CD4-positive, CD25-positive, alpha-beta regulatory T cell (primary cell): Measurements from ENCODE around the gene TRDMT1. TPM values are rescaled to one million over a fixed set of nuclear protein-coding genes. Genes with fewer than 3 reads are reported as not detected.

Experiments used
- ATAC-seq, 2 donors: fragments of 150-1000 bp; cut with Tn5 transposase; one replicate each; pipeline ENCODE4 v1.10.0; 2021; ENCODE audit warnings: low read depth in 2 of 2, moderate number of reproducible peaks in 2 of 2, moderate library complexity in 1 of 2
- DNase-seq, 3 donors: peaks; one replicate each; pipeline versions ENCODE4 v3.0.0 to v3.0.0-alpha.2; 2012 to 2022; ENCODE audit warnings: mixed read lengths in 1 of 3
- H3K27ac ChIP-seq: one replicate; pipeline ENCODE4 v1.7.0; 2013; ENCODE audit warnings: mild to moderate bottlenecking, low read length; ENCODE audit not compliant: insufficient read depth, poor library complexity, severe bottlenecking
- H3K27me3 ChIP-seq: one replicate; pipeline ENCODE4 v1.7.0; 2013; ENCODE audit warnings: low read length; ENCODE audit not compliant: control insufficient read depth, insufficient read depth
- H3K36me3 ChIP-seq: one replicate; pipeline ENCODE4 v1.7.0; 2013; ENCODE audit warnings: mild to moderate bottlenecking, low read length, moderate library complexity; ENCODE audit not compliant: control insufficient read depth, insufficient read depth
- H3K4me1 ChIP-seq: 2 replicates; pipeline ENCODE4 v1.7.0; 2013; ENCODE audit warnings: mild to moderate bottlenecking, low read length; ENCODE audit not compliant: insufficient read depth, control insufficient read depth, poor library complexity, severe bottlenecking
- H3K4me3 ChIP-seq: one replicate; pipeline ENCODE4 v1.7.0; 2013; ENCODE audit warnings: low read depth, mild to moderate bottlenecking, low read length, moderate library complexity
- H3K9me3 ChIP-seq, 2 experiments: 1 replicate in 1 of 2; 2 replicates in 1 of 2; pipeline ENCODE4 v1.7.0; 2013; ENCODE audit warnings: low read length in 2 of 2, mild to moderate bottlenecking in 1 of 2, moderate library complexity in 1 of 2; ENCODE audit not compliant: control insufficient read depth in 2 of 2
- H3K27ac Mint-ChIP-seq, 3 donors: one replicate each; pipeline ENCODE4 v1.8.0; 2020 to 2022; ENCODE audit warnings: mild to moderate bottlenecking in 3 of 3, mixed read lengths in 3 of 3, moderate library complexity in 2 of 3
- H3K27me3 Mint-ChIP-seq: one replicate; pipeline ENCODE4 v1.8.0; 2022; ENCODE audit warnings: mild to moderate bottlenecking, mixed read lengths
- H3K36me3 Mint-ChIP-seq: one replicate; pipeline ENCODE4 v1.8.0; 2020; ENCODE audit warnings: mixed read lengths
- H3K4me1 Mint-ChIP-seq, 4 donors: one replicate each; pipeline ENCODE4 v1.8.0; 2020 to 2022; ENCODE audit warnings: mixed read lengths in 4 of 4, mild to moderate bottlenecking in 1 of 4
- H3K4me3 Mint-ChIP-seq, 4 donors: one replicate each; pipeline ENCODE4 v1.8.0; 2020 to 2022; ENCODE audit warnings: mild to moderate bottlenecking in 4 of 4, mixed read lengths in 4 of 4, moderate library complexity in 3 of 4
- H3K9me3 Mint-ChIP-seq, 7 donors: one replicate each; pipeline ENCODE4 v1.8.0; 2020 to 2022; ENCODE audit warnings: mixed read lengths in 7 of 7, mild to moderate bottlenecking in 3 of 7, moderate library complexity in 2 of 7
- polyA plus RNA-seq, 4 donors: library from polyadenylated mRNA; unstranded; fragments of 300-500 nt; fragmentation: Illumina TruSeq; gene quantifications; one replicate each; pipeline ENCODE4 v1.2.3, GENCODE V29; 2021
- total RNA-seq: library from RNA; stranded (reverse); gene quantifications from one replicate; pipeline ENCODE4 v1.2.3, GENCODE V29; 2022

TRDMT1 gene
- total and polyA plus RNA-seq, 5 donors from 2014 or later: 5.8 to 12.2 (median 8.2) TPM

GRCh38 chr10:17235136-17235535 lies 33.7 kb upstream of the TRDMT1 start:
- H3K27ac Mint-ChIP-seq: peak overlapping the region in 2 of 3 donors; percentile 51 to 74
- H3K4me1 Mint-ChIP-seq: peaks cover 24 to 61% (median 44%) of the 10 kb centered on the region in 4 donors
- Histone ChIP-seq H3K27ac (peak overlapping the region; percentile 95), H3K36me3 (peaks cover 73% of the 10 kb centered on the region), H3K4me3 (no peak overlapping the region), H3K4me1 (peaks cover 49% of the 10 kb centered on the region), H3K27me3 (no peaks in the 10 kb centered on the region), H3K9me3 (no peaks in the 10 kb centered on the region)
- no peak for ATAC-seq
- peak overlapping the region in 3 of 4 donors; percentile 3 to 35 (median 24) for H3K4me3 Mint-ChIP-seq
- peak in 2 of 3 donors; percentile 14 to 29 for DNase-seq
- peaks cover 6% of the 10 kb centered on the region for H3K27me3 Mint-ChIP-seq
- H3K9me3 Mint-ChIP-seq: no peaks in the 10 kb centered on the region
- peaks cover 44% of the 10 kb centered on the region for H3K36me3 Mint-ChIP-seq

- peak overlapping the region; percentile 95 for H3K27ac ChIP-seq
- Mint-ChIP-seq H3K9me3 (peaks cover 0 to 2% (median 0%) of the 10 kb centered on the region in 7 donors), H3K27me3 (peaks cover 6% of the 10 kb centered on the region), H3K4me1 (peaks cover 24 to 61% (median 44%) of the 10 kb centered on the region in 4 donors), H3K27ac (peak overlapping the region; percentile 74 to 81 (median 74)), H3K4me3 (peak overlapping the region in 3 of 4 donors; percentile 30 to 78 (median 74)), H3K36me3 (peaks cover 44% of the 10 kb centered on the region)
- H3K27me3 ChIP-seq: no peaks in the 10 kb centered on the region
- H3K4me3 ChIP-seq: no peak overlapping the region
- peaks cover 55% of the 10 kb centered on the region for H3K4me1 ChIP-seq
- DNase-seq: no peak
- H3K36me3 ChIP-seq: peaks cover 73% of the 10 kb centered on the region
- H3K9me3 ChIP-seq: no peaks in the 10 kb centered on the region
- no peak for ATAC-seq
Observed at GRCh38 chr10:17234431-17234945, 33.0 kb upstream of the TRDMT1 start.

- Histone ChIP-seq H3K9me3 (no peaks in the 10 kb centered on the region), H3K27me3 (no peaks in the 10 kb centered on the region), H3K27ac (peak overlapping the region; percentile 95), H3K36me3 (peaks cover 73% of the 10 kb centered on the region), H3K4me1 (peaks cover 59% of the 10 kb centered on the region), H3K4me3 (no peak overlapping the region)
- Mint-ChIP-seq H3K36me3 (peaks cover 43% of the 10 kb centered on the region), H3K9me3 (peaks cover 0 to 3% (median 0%) of the 10 kb centered on the region in 7 donors), H3K4me3 (peak overlapping the region in 1 of 4 donors; percentile 13), H3K4me1 (peaks cover 24 to 59% (median 43%) of the 10 kb centered on the region in 4 donors), H3K27ac (peak overlapping the region; percentile 36 to 73 (median 48)), H3K27me3 (peaks cover 6% of the 10 kb centered on the region)
- DNase-seq (no peak), ATAC-seq (no peak)
Observed at GRCh38 chr10:17233286-17233991, 32.0 kb upstream of the TRDMT1 start.

- Mint-ChIP-seq H3K4me1 (peaks cover 25 to 66% (median 49%) of the 10 kb centered on the region in 4 donors), H3K36me3 (peaks cover 41% of the 10 kb centered on the region), H3K27me3 (peaks cover 14% of the 10 kb centered on the region), H3K27ac (peak overlapping the region in 2 of 3 donors; percentile 32 to 97), H3K4me3 (peak overlapping the region; percentile 89 to 98 (median 94)), H3K9me3 (peaks cover 0 to 3% (median 0%) of the 10 kb centered on the region in 7 donors)
- Histone ChIP-seq H3K27me3 (no peaks in the 10 kb centered on the region), H3K36me3 (peaks cover 63% of the 10 kb centered on the region), H3K27ac (peak overlapping the region; percentile 95), H3K4me3 (peak overlapping the region; percentile 91), H3K9me3 (no peaks in the 10 kb centered on the region), H3K4me1 (peaks cover 69% of the 10 kb centered on the region)
- ATAC-seq (no peak), DNase-seq (peak in 1 of 3 donors; percentile 60)
Observed at GRCh38 chr10:17232276-17232960, 30.9 kb upstream of the TRDMT1 start.

- no peaks in the 10 kb centered on the region for H3K27me3 ChIP-seq
- H3K27ac ChIP-seq: peak overlapping the region; percentile 95
- Mint-ChIP-seq H3K36me3 (peaks cover 38% of the 10 kb centered on the region), H3K27me3 (peaks cover 14% of the 10 kb centered on the region), H3K9me3 (peaks cover 0 to 3% (median 0%) of the 10 kb centered on the region in 7 donors), H3K4me1 (peaks cover 28 to 72% (median 54%) of the 10 kb centered on the region in 4 donors), H3K27ac (peak overlapping the region; percentile 94 to 97 (median 97)), H3K4me3 (peak overlapping the region; percentile 89 to 98 (median 94))
- H3K4me1 ChIP-seq: peaks cover 75% of the 10 kb centered on the region
- H3K4me3 ChIP-seq: peak overlapping the region; percentile 91
- ATAC-seq (no peak), DNase-seq (no peak)
- no peaks in the 10 kb centered on the region for H3K9me3 ChIP-seq
- peaks cover 57% of the 10 kb centered on the region for H3K36me3 ChIP-seq
Observed at GRCh38 chr10:17231788-17232187, 30.3 kb upstream of the TRDMT1 start.

- Histone ChIP-seq H3K9me3 (no peaks in the 10 kb centered on the region), H3K27me3 (no peaks in the 10 kb centered on the region), H3K36me3 (peaks cover 40% of the 10 kb centered on the region), H3K27ac (peak overlapping the region; percentile 95), H3K4me1 (peaks cover 82% of the 10 kb centered on the region), H3K4me3 (peak overlapping the region; percentile 91)
- H3K4me1 Mint-ChIP-seq: peaks cover 20 to 68% (median 52%) of the 10 kb centered on the region in 4 donors
- H3K9me3 Mint-ChIP-seq: peaks cover 0 to 3% (median 0%) of the 10 kb centered on the region in 7 donors
- H3K4me3 Mint-ChIP-seq: peak overlapping the region; percentile 89 to 98 (median 94)
- peaks cover 26% of the 10 kb centered on the region for H3K36me3 Mint-ChIP-seq
- ATAC-seq (peak; percentile 53 to 54), DNase-seq (peak; percentile 81 to 96 (median 94))
- peaks cover 14% of the 10 kb centered on the region for H3K27me3 Mint-ChIP-seq
- H3K27ac Mint-ChIP-seq: peak overlapping the region; percentile 94 to 99 (median 97)
Observed at GRCh38 chr10:17229967-17230682, 28.7 kb upstream of the TRDMT1 start.

- Histone ChIP-seq H3K36me3 (peaks cover 35% of the 10 kb centered on the region), H3K27ac (peak overlapping the region; percentile 95), H3K4me1 (peaks cover 77% of the 10 kb centered on the region), H3K27me3 (no peaks in the 10 kb centered on the region), H3K4me3 (peak overlapping the region; percentile 54), H3K9me3 (no peaks in the 10 kb centered on the region)
- Mint-ChIP-seq H3K4me3 (peak overlapping the region; percentile 89 to 98 (median 94)), H3K27me3 (peaks cover 14% of the 10 kb centered on the region), H3K9me3 (peaks cover 0 to 3% (median 0%) of the 10 kb centered on the region in 7 donors), H3K4me1 (peaks cover 23 to 65% (median 51%) of the 10 kb centered on the region in 4 donors), H3K27ac (peak overlapping the region; percentile 94 to 99 (median 97)), H3K36me3 (peaks cover 24% of the 10 kb centered on the region)
- DNase-seq (no peak), ATAC-seq (no peak)
Observed at GRCh38 chr10:17229717-17229966, 28.2 kb upstream of the TRDMT1 start.
